HepG2 (cell line): ENCODE results near the gene SPART. TPM values are rescaled to one million over a fixed set of nuclear protein-coding genes. Genes with fewer than 3 reads are reported as not detected.

Source experiments
- ATRX ChIP-seq: sonication (generic); formaldehyde crosslinking; IDR thresholded peaks from 2 replicates; pipeline ENCODE4 v1.4.0; 2020; ENCODE audit warnings: missing genetic modification reagents, borderline replicate concordance
- CBX1 ChIP-seq: IDR thresholded peaks from one replicate; pipeline ENCODE4 v1.6.1; 2016; ENCODE audit warnings: antibody characterized with exemption, low read depth
- FOXA1 ChIP-seq, 2 experiments: fragments of 450-650 bp in 1 of 2; sonication (generic) in 1 of 2; formaldehyde crosslinking in 1 of 2; IDR thresholded peaks; 2 replicates each; pipeline versions ENCODE4 v1.4.0 to v1.6.1; 2016 to 2020; ENCODE audit warnings: missing genetic modification reagents in 1 of 2
- GLI4 ChIP-seq: sonication (generic); formaldehyde crosslinking; IDR thresholded peaks from 2 replicates; pipeline ENCODE4 v1.5.1; 2020; ENCODE audit warnings: missing genetic modification reagents, mild to moderate bottlenecking, moderate library complexity, borderline replicate concordance
- HIVEP1 ChIP-seq: sonication (generic); formaldehyde crosslinking; IDR thresholded peaks from 2 replicates; pipeline ENCODE4 v1.4.0; 2020; ENCODE audit warnings: mild to moderate bottlenecking, missing genetic modification reagents
- MTA1 ChIP-seq: sonication (generic); formaldehyde crosslinking; IDR thresholded peaks from 2 replicates; pipeline ENCODE4 v1.4.0; 2020; ENCODE audit warnings: missing genetic modification reagents, mild to moderate bottlenecking, borderline replicate concordance
- SETDB1 ChIP-seq: sonication (generic); formaldehyde crosslinking; IDR thresholded peaks from 2 replicates; pipeline ENCODE4 v1.5.1; 2020; ENCODE audit warnings: missing genetic modification reagents, mild to moderate bottlenecking, borderline replicate concordance
- ZFP36L2 ChIP-seq: sonication (generic); formaldehyde crosslinking; IDR thresholded peaks from 2 replicates; pipeline ENCODE4 v1.4.0; 2020; ENCODE audit warnings: missing genetic modification reagents
- ZNF446 ChIP-seq: sonication (generic); formaldehyde crosslinking; IDR thresholded peaks from 2 replicates; pipeline ENCODE4 v1.5.0; 2020; ENCODE audit warnings: mild to moderate bottlenecking, missing genetic modification reagents
- ZNF605 ChIP-seq: sonication (generic); formaldehyde crosslinking; IDR thresholded peaks from 2 replicates; pipeline ENCODE4 v1.8.0; 2022; ENCODE audit warnings: mild to moderate bottlenecking, missing genetic modification reagents
- ZNF619 ChIP-seq: sonication (generic); formaldehyde crosslinking; IDR thresholded peaks from 2 replicates; pipeline ENCODE4 v1.4.0; 2020; ENCODE audit warnings: mild to moderate bottlenecking, missing genetic modification reagents
- ZNF746 ChIP-seq: sonication (generic); formaldehyde crosslinking; IDR thresholded peaks from 2 replicates; pipeline ENCODE4 v1.8.0; 2022; ENCODE audit warnings: mild to moderate bottlenecking, missing genetic modification reagents
- polyA plus RNA-seq, 8 experiments: library from polyadenylated mRNA; depleted of rRNA in 3 of 8; stranded (reverse) in 7 of 8; unstranded in 1 of 8; fragments of >200 nt; fragmentation: Illumina TruSeq in 4 of 8; extraction: Trizol in 4 of 8; gene quantifications; 2 replicates each; pipeline versions ENCODE4 v1.2.1 to v1.2.3, GENCODE V29; 2011 to 2016; ENCODE audit warnings: low read depth in 4 of 8, missing spikeins in 1 of 8, mixed read lengths in 1 of 8; ENCODE audit not compliant: insufficient read depth in 1 of 8
- total RNA-seq, 5 experiments: library from RNA; depleted of rRNA; stranded (reverse); fragments of >200 nt; fragmentation: Illumina TruSeq; extraction: Trizol; gene quantifications; 2 replicates each; pipeline ENCODE4 v1.2.3, GENCODE V29; 2016; ENCODE audit warnings: low read depth in 1 of 5
- TF ChIP-seq, protein P1 (sequence below): sonication (generic); formaldehyde crosslinking; IDR thresholded peaks from 2 replicates; pipeline ENCODE4 v1.4.0; 2020; ENCODE audit warnings: missing genetic modification reagents, mild to moderate bottlenecking, borderline replicate concordance
- TF ChIP-seq, protein P2 (sequence below): sonication (generic); formaldehyde crosslinking; IDR thresholded peaks from 2 replicates; pipeline ENCODE4 v1.4.0; 2020; ENCODE audit warnings: missing genetic modification reagents, borderline replicate concordance
- TF ChIP-seq, protein P3 (sequence below): sonication (generic); formaldehyde crosslinking; IDR thresholded peaks from 2 replicates; pipeline ENCODE4 v1.8.1; 2023; ENCODE audit warnings: mild to moderate bottlenecking, missing genetic modification reagents, borderline replicate concordance
- TF ChIP-seq, protein P4 (sequence below): IDR thresholded peaks from 2 replicates; pipeline ENCODE4 v1.6.1; 2016; ENCODE audit warnings: missing biosample characterization, missing genetic modification reagents, low read depth

The SPART gene
- total and polyA plus RNA-seq, 2 of the 13 experiments (the other 11 are each of a cell fraction or from before 2014, with no cell fraction given), result 8.9 to 28.8 TPM

DNA sequence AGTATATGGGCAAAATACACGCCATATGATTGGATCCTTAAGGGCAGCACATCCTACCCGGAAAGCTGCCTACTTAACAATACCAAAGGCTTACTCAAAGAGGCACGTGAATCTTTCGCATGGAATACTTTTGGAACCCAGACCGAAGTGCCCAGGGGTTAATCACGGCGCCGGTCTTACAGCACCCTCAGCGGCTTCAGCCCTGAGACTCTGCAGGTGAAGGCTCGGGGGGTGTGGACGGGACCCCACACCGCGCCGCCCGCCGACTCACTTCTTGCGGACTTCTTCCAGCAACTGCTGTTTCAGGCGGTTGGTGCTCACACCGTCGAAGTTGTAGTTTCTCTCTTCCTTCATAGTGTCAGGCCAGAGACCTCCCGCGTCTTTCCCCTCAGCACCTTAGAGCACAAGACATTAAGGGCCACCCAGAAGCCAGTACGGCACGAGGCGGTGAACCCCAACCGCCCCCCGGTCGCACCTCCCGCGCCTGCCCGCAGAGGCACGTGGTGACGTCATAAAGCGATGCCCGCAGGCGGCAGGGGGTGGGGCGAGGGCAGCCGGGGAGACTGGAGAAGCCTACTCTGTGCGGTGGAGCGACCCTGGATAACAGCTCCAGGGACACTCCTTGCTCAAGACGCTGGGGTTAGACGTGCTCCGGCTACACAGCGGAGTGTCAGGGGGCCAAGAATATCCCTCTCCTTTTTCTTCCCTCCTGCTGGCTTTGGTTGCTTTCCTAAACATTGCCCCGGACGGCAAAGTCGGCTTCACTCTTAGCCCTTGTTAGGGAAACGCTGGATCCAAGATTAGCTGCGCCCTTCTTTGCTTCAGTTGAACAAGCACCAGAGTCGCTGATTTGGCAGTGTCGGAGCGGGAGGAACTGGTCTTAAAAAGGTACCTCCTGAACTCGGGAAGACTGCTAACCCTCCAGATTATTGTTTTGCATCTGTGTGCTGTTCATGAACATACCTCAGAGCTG, 48.5 kb downstream of the SPART start, which contains the start of gene CCDC169 (continued):
- TF ChIP-seq, protein P1, sequence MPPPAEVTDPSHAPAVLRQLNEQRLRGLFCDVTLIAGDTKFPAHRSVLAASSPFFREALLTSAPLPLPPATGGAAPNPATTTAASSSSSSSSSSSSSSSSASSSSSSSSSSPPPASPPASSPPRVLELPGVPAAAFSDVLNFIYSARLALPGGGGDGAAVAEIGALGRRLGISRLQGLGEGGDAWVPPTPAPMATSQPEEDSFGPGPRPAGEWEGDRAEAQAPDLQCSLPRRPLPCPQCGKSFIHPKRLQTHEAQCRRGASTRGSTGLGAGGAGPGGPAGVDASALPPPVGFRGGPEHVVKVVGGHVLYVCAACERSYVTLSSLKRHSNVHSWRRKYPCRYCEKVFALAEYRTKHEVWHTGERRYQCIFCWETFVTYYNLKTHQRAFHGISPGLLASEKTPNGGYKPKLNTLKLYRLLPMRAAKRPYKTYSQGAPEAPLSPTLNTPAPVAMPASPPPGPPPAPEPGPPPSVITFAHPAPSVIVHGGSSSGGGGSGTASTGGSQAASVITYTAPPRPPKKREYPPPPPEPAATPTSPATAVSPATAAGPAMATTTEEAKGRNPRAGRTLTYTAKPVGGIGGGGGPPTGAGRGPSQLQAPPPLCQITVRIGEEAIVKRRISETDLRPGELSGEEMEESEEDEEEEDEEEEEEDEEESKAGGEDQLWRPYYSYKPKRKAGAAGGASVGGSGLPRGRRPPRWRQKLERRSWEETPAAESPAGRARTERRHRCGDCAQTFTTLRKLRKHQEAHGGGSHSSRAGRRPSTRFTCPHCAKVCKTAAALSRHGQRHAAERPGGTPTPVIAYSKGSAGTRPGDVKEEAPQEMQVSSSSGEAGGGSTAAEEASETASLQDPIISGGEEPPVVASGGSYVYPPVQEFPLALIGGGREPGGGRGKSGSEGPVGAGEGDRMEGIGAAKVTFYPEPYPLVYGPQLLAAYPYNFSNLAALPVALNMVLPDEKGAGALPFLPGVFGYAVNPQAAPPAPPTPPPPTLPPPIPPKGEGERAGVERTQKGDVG (CRISPR knock-in tag), result no peak
- TF ChIP-seq, protein P2, sequence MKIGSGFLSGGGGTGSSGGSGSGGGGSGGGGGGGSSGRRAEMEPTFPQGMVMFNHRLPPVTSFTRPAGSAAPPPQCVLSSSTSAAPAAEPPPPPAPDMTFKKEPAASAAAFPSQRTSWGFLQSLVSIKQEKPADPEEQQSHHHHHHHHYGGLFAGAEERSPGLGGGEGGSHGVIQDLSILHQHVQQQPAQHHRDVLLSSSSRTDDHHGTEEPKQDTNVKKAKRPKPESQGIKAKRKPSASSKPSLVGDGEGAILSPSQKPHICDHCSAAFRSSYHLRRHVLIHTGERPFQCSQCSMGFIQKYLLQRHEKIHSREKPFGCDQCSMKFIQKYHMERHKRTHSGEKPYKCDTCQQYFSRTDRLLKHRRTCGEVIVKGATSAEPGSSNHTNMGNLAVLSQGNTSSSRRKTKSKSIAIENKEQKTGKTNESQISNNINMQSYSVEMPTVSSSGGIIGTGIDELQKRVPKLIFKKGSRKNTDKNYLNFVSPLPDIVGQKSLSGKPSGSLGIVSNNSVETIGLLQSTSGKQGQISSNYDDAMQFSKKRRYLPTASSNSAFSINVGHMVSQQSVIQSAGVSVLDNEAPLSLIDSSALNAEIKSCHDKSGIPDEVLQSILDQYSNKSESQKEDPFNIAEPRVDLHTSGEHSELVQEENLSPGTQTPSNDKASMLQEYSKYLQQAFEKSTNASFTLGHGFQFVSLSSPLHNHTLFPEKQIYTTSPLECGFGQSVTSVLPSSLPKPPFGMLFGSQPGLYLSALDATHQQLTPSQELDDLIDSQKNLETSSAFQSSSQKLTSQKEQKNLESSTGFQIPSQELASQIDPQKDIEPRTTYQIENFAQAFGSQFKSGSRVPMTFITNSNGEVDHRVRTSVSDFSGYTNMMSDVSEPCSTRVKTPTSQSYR (CRISPR knock-in tag), result peak; percentile 51; the same call in 1 of the 2 replicates
- TF ChIP-seq CBX1, result no peak
- TF ChIP-seq MTA1 (CRISPR knock-in tag), result no peak
- TF ChIP-seq ZNF746, result no peak
- no peak for TF ChIP-seq ZFP36L2
- TF ChIP-seq ZNF605 (CRISPR knock-in tag), result no peak
- no peak for TF ChIP-seq FOXA1 (IDR thresholded peaks at IDR 0.05)
- TF ChIP-seq FOXA1 (CRISPR knock-in tag; IDR thresholded peaks at IDR 0.05), result no peak
- TF ChIP-seq HIVEP1, result 0 out of 2 replicates have a peak, but pooled peaks have one; percentile 37
- TF ChIP-seq, protein P3, sequence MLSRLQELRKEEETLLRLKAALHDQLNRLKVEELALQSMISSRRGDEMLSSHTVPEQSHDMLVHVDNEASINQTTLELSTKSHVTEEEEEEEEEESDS (CRISPR knock-in tag), result no peak
- TF ChIP-seq ZNF446, result no peak
- no peak for TF ChIP-seq ATRX (CRISPR knock-in tag)
- TF ChIP-seq, protein P4, sequence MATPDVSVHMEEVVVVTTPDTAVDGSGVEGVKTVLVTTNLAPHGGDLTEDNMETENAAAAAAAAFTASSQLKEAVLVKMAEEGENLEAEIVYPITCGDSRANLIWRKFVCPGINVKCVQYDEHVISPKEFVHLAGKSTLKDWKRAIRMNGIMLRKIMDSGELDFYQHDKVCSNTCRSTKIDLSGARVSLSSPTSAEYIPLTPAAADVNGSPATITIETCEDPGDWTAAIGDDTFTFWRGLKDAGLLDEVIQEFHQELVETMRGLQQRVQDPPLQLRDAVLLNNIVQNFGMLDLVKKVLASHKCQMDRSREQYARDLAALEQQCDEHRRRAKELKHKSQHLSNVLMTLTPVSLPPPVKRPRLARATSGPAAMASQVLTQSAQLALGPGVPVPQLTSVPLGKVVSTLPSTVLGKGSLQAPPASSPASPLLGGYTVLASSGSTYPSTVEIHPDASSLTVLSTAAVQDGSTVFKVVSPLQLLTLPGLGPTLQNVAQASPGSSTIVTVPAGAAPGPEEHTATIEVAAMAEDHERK (CRISPR knock-in tag), result no peak
- no peak for TF ChIP-seq GLI4 (CRISPR knock-in tag)
- no peak for TF ChIP-seq ZNF619
- TF ChIP-seq SETDB1 (CRISPR knock-in tag), result no peak
